Measurements from ENCODE around the gene ARHGAP6. TPM values are rescaled to one million over a fixed set of nuclear protein-coding genes. Genes with fewer than 3 reads are reported as not detected.

The ARHGAP6 gene
- total and polyA plus RNA-seq, 9 of the 15 experiments (the other 6 are each of a cell fraction or from before 2014, with no cell fraction given): 12.5 to 63.6 (median 41.8) TPM

GRCh38 chrX:11412715-11413623 lies 252.8 kb downstream of the ARHGAP6 start (continued):
- TF ChIP-seq SPI1 (IDR thresholded peaks at IDR 0.05; ENCODE audit: borderline replicate concordance, low read depth, low read length) (no peak), SMARCC2 (IDR thresholded peaks at IDR 0.05; ENCODE audit: low read depth) (no peak), SAFB2 (IDR thresholded peaks at IDR 0.05; ENCODE audit: borderline replicate concordance, low read depth, low read length, severe bottlenecking) (no peak), TCFL5 (CRISPR knock-in tag; conservative IDR thresholded peaks at IDR 0.05) (no peak), SIX5 (IDR thresholded peaks at IDR 0.05; ENCODE audit: borderline replicate concordance in 1 of 2, insufficient read depth in 1 of 2, low read depth in 1 of 2, low read length in 2 of 2) (no peak), ZBTB26 (CRISPR knock-in tag; IDR thresholded peaks at IDR 0.05) (no peak), DNMT1 (IDR thresholded peaks at IDR 0.05) (no peak), RAD21 (CRISPR knock-in tag; conservative IDR thresholded peaks at IDR 0.05 in 1 of 2, IDR thresholded peaks at IDR 0.05 in 1 of 2) (no peak), JUND (IDR thresholded peaks at IDR 0.05; ENCODE audit: borderline replicate concordance, low read depth, low read length) (peak; percentile 68; the same call in 1 of the 2 replicates), JUND (tag; IDR thresholded peaks at IDR 0.05; ENCODE audit: borderline replicate concordance, low read depth, low read length) (peak; percentile 10; the same call in 1 of the 3 replicates), NR2C2 (CRISPR knock-in tag; IDR thresholded peaks at IDR 0.05) (no peak), NR2C2 (tag; IDR thresholded peaks at IDR 0.05) (0 out of 2 replicates have a peak, but pooled peaks have one; percentile 36), PURB (CRISPR knock-in tag; IDR thresholded peaks at IDR 0.05; ENCODE audit: low read depth) (no peak), NCOA2 (IDR thresholded peaks at IDR 0.05; ENCODE audit: partially characterized antibody in 2 of 2) (no peak), ZNF324 (CRISPR knock-in tag; IDR thresholded peaks at IDR 0.05) (no peak), MEF2A (IDR thresholded peaks at IDR 0.05; ENCODE audit: control insufficient read depth, low read depth, low read length) (peak; percentile 68; the same call in 1 of the 2 replicates), FOXP1 (CRISPR knock-in tag; IDR thresholded peaks at IDR 0.05) (no peak), HNRNPL (IDR thresholded peaks at IDR 0.05; ENCODE audit: low read depth, low read length) (no peak), MEIS2 (IDR thresholded peaks at IDR 0.05; ENCODE audit: partially characterized antibody) (peak; percentile 75), DACH1 (IDR thresholded peaks at IDR 0.05; ENCODE audit: partially characterized antibody) (peak; percentile 19)
- TF ChIP-seq, protein P1, sequence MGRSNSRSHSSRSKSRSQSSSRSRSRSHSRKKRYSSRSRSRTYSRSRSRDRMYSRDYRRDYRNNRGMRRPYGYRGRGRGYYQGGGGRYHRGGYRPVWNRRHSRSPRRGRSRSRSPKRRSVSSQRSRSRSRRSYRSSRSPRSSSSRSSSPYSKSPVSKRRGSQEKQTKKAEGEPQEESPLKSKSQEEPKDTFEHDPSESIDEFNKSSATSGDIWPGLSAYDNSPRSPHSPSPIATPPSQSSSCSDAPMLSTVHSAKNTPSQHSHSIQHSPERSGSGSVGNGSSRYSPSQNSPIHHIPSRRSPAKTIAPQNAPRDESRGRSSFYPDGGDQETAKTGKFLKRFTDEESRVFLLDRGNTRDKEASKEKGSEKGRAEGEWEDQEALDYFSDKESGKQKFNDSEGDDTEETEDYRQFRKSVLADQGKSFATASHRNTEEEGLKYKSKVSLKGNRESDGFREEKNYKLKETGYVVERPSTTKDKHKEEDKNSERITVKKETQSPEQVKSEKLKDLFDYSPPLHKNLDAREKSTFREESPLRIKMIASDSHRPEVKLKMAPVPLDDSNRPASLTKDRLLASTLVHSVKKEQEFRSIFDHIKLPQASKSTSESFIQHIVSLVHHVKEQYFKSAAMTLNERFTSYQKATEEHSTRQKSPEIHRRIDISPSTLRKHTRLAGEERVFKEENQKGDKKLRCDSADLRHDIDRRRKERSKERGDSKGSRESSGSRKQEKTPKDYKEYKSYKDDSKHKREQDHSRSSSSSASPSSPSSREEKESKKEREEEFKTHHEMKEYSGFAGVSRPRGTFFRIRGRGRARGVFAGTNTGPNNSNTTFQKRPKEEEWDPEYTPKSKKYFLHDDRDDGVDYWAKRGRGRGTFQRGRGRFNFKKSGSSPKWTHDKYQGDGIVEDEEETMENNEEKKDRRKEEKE (IDR thresholded peaks at IDR 0.05; ENCODE audit: borderline replicate concordance in 1 of 2, control insufficient read depth in 1 of 2, low read depth in 2 of 2, low read length in 1 of 2): no peak
